ENCODE measurements around the gene CACHD1. TPM values are rescaled to one million over a fixed set of nuclear protein-coding genes. Genes with fewer than 3 reads are reported as not detected.

The CACHD1 gene
- polyA plus RNA-seq, 1 of the 3 experiments (the other 2 are of a cell fraction) = 2.2 TPM

- Histone ChIP-seq H3F3A (replicated peaks; ENCODE audit: insufficient read depth) (no peaks in the 10 kb centered on the region), H3K27me3 (ENCODE audit: insufficient read depth) (no peaks in the 10 kb centered on the region), H3K9me2 (no peaks in the 10 kb centered on the region), H3K79me2 (ENCODE audit: insufficient read depth) (no peaks in the 10 kb centered on the region), H3K9ac (no peak overlapping the region), H2AFZ (ENCODE audit: low read depth) (no peak overlapping the region), H3K4me1 (ENCODE audit: control insufficient read depth in 1 of 2, insufficient read depth in 2 of 2, low read depth in 1 of 2, low read length in 1 of 2) (peaks cover 0 to 25% of the 10 kb centered on the region in 2 experiments; a peak in 3 of 4 replicates), H3K4me3 (ENCODE audit: low read depth in 2 of 2, low read length in 1 of 2) (no peak overlapping the region), H3K9me3 (no peaks in the 10 kb centered on the region), H3K27ac (ENCODE audit: low read depth in 2 of 2, low read length in 1 of 2) (0 out of 4 replicates have a peak overlapping the region, but pooled peaks of 1 of the 2 experiments have one; percentile 6), H3K36me3 (replicated peaks in 1 of 2; ENCODE audit: control insufficient read depth in 1 of 2, insufficient read depth in 2 of 2, low read length in 1 of 2) (peaks cover 10 to 43% of the 10 kb centered on the region in 2 experiments), H4K20me1 (ENCODE audit: insufficient read depth) (no peaks in the 10 kb centered on the region), H3K4me2 (no peak overlapping the region)
- TF ChIP-seq CTCF (IDR thresholded peaks at IDR 0.05) (peak; percentile 88), RXRA (IDR thresholded peaks at IDR 0.05; ENCODE audit: borderline replicate concordance, low read depth) (no peak), NRF1 (IDR thresholded peaks at IDR 0.05; ENCODE audit: low read depth, low read length) (no peak), SMC3 (IDR thresholded peaks at IDR 0.05; ENCODE audit: low read depth, low read length) (peak; percentile 85), RAD21 (IDR thresholded peaks at IDR 0.05; ENCODE audit: low read length) (peak; percentile 74), TAF1 (IDR thresholded peaks at IDR 0.05; ENCODE audit: borderline replicate concordance, low read depth, low read length) (no peak)
- WGBS (ENCODE audit: low lambda C conversion rate) = 57% methylated on average over 7 of the region's 7 CpGs
- peak; percentile 49 for DNase-seq
- POLR2A ChIA-PET = no interaction called here
- CTCF ChIA-PET = interaction anchor here (1.3 to 2.3 kb wide), 2 partner anchors 19 to 137 kb away, joined by 3 to 14 read pairs; no protein-coding TSS in a partner anchor
Measured at GRCh38 chr1:64686828-64687724, 217.1 kb downstream of the CACHD1 start.

DNA sequence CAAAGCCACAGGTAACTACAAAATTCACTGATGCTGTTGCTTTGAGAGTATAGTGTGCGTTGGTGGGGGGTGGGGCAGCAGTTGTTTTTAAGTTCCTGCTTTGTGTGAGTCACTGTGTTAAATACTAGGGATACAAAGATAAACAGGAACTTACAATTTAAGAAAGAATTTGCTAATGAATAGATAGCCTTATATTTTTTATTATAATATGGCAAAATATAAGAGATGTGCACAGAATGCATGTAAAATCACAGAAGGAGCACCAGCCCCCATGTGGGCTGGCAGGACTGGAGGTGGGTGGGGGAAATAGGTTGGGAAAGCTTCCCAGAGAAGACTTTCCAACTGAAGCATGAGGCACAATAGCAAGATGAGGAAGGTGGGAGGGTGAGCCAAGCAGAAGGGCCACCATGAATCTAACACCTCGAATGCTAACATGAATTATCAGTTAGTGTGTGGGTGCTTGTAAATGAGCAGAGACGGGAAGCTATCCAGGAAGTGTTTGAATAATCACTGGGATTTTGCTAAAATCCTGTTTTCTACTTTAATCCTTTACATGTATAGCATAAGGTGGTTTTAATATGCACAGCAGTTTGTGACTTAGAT is 217.9 kb downstream of the CACHD1 start:
- peaks cover 0 to 26% of the 10 kb centered on the region in 2 experiments; a peak in 2 of 4 replicates for H3K4me1 ChIP-seq (ENCODE audit: control insufficient read depth in 1 of 2, insufficient read depth in 2 of 2, low read depth in 1 of 2, low read length in 1 of 2)
- WGBS (ENCODE audit: low lambda C conversion rate) = 78% methylated on average over 3 of the region's 3 CpGs
- no peak overlapping the region for H2AFZ ChIP-seq (ENCODE audit: low read depth)
- ChIA-PET CTCF (interaction anchor here (0.6 to 2.3 kb wide), 5 partner anchors 11 to 136 kb away, joined by 3 to 14 read pairs (median 3); no protein-coding TSS in a partner anchor), POLR2A (no interaction called here)
- H3K9ac ChIP-seq = no peak overlapping the region
- no peak overlapping the region for H3K4me3 ChIP-seq (ENCODE audit: low read depth in 2 of 2, low read length in 1 of 2)
- no peaks in the 10 kb centered on the region for H4K20me1 ChIP-seq (ENCODE audit: insufficient read depth)
- no peaks in the 10 kb centered on the region for H3K9me2 ChIP-seq
- H3K36me3 ChIP-seq (replicated peaks in 1 of 2; ENCODE audit: control insufficient read depth in 1 of 2, insufficient read depth in 2 of 2, low read length in 1 of 2) = peaks cover 6 to 41% of the 10 kb centered on the region in 2 experiments
- DNase-seq = no peak
- H3F3A ChIP-seq (replicated peaks; ENCODE audit: insufficient read depth) = no peaks in the 10 kb centered on the region
- no peak overlapping the region for H3K4me2 ChIP-seq
- no peak overlapping the region for H3K27ac ChIP-seq (ENCODE audit: low read depth in 2 of 2, low read length in 1 of 2)
- H3K27me3 ChIP-seq (ENCODE audit: insufficient read depth) = no peaks in the 10 kb centered on the region
- no peaks in the 10 kb centered on the region for H3K9me3 ChIP-seq
- no peaks in the 10 kb centered on the region for H3K79me2 ChIP-seq (ENCODE audit: insufficient read depth)
- TF ChIP-seq EZH2phosphoT487 (IDR thresholded peaks at IDR 0.05; ENCODE audit: borderline replicate concordance, low read depth) (no peak), MXI1 (IDR thresholded peaks at IDR 0.05; ENCODE audit: low read depth, low read length) (no peak), ELF1 (IDR thresholded peaks at IDR 0.05) (no peak), FOXM1 (IDR thresholded peaks at IDR 0.05; ENCODE audit: low read depth) (no peak), FOSL2 (IDR thresholded peaks at IDR 0.05; ENCODE audit: borderline replicate concordance, low read depth) (no peak), CTCF (IDR thresholded peaks at IDR 0.05) (no peak), TEAD4 (IDR thresholded peaks at IDR 0.05; ENCODE audit: borderline replicate concordance, insufficient read depth) (no peak), POLR2AphosphoS5 (IDR thresholded peaks at IDR 0.05; ENCODE audit: low read depth, low read length) (no peak), JUND (IDR thresholded peaks at IDR 0.05) (no peak), GATA2 (CRISPR knock-in tag; IDR thresholded peaks at IDR 0.05) (no peak), SMC3 (IDR thresholded peaks at IDR 0.05; ENCODE audit: low read depth, low read length) (no peak), RFX5 (IDR thresholded peaks at IDR 0.05; ENCODE audit: low read length) (no peak)
- TF ChIP-seq, protein P1, sequence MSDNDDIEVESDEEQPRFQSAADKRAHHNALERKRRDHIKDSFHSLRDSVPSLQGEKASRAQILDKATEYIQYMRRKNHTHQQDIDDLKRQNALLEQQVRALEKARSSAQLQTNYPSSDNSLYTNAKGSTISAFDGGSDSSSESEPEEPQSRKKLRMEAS (IDR thresholded peaks at IDR 0.05; ENCODE audit: low read depth) = no peak
- TF ChIP-seq, protein P2, sequence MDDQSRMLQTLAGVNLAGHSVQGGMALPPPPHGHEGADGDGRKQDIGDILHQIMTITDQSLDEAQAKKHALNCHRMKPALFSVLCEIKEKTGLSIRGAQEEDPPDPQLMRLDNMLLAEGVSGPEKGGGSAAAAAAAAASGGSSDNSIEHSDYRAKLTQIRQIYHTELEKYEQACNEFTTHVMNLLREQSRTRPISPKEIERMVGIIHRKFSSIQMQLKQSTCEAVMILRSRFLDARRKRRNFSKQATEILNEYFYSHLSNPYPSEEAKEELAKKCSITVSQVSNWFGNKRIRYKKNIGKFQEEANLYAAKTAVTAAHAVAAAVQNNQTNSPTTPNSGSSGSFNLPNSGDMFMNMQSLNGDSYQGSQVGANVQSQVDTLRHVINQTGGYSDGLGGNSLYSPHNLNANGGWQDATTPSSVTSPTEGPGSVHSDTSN (IDR thresholded peaks at IDR 0.05) = no peak
